DMS114 treated with DMSO at 0.1 percent for 48 hours (cell line): ENCODE measurements around the gene ARID4B.
"Not testable (repeated sequence)": the region's sequence is repeated elsewhere in the genome, so short reads cannot be mapped to it uniquely, and the experiment has no call there.

ENCODE experiments used
- DNase-seq: peaks from one replicate; lab custom pipeline; 2025; ENCODE audit not compliant: unreplicated experiment; lab: John Stamatoyannopoulos, UW

The ARID4B gene

GRCh38 chr1:235299169-235299858 is 28.7 kb downstream of the ARID4B start:
- DNase-seq: no peak

- DNase-seq: no peak
These were observed 29.2 kb downstream of the ARID4B start for GRCh38 chr1:235298758-235299157.

- DNase-seq: no peak
These were observed 30.4 kb downstream of the ARID4B start for GRCh38 chr1:235297579-235297978.

- no peak for DNase-seq
These were observed 31.2 kb downstream of the ARID4B start for GRCh38 chr1:235296729-235297128.

- no peak for DNase-seq
These were observed 32.1 kb downstream of the ARID4B start for GRCh38 chr1:235295902-235296350.

GRCh38 chr1:235293322-235293942 is 34.5 kb downstream of the ARID4B start:
- DNase-seq: no peak

- no peak for DNase-seq
These were observed 35.2 kb downstream of the ARID4B start for GRCh38 chr1:235292790-235293189.

- DNase-seq: no peak
These were observed 36.3 kb downstream of the ARID4B start for GRCh38 chr1:235291599-235292091.

- no peak for DNase-seq
These were observed 37.1 kb downstream of the ARID4B start for GRCh38 chr1:235290740-235291502.

GRCh38 chr1:235289859-235290739 is 37.9 kb downstream of the ARID4B start:
- DNase-seq: no peak

- no peak for DNase-seq
These were observed 40.6 kb downstream of the ARID4B start for GRCh38 chr1:235287208-235287882.

GRCh38 chr1:235286667-235287066 is 41.3 kb downstream of the ARID4B start:
- no peak for DNase-seq

- DNase-seq: no peak
These were observed 43.7 kb downstream of the ARID4B start for GRCh38 chr1:235284231-235284769.

GRCh38 chr1:235283636-235284035 is 44.3 kb downstream of the ARID4B start:
- DNase-seq: not testable (repeated sequence)

GRCh38 chr1:235280467-235280866 is 47.5 kb downstream of the ARID4B start:
- DNase-seq: no peak

GRCh38 chr1:235279694-235280093 is 48.3 kb downstream of the ARID4B start:
- DNase-seq: no peak

- no peak for DNase-seq
These were observed 49.1 kb downstream of the ARID4B start for GRCh38 chr1:235278915-235279292.

GRCh38 chr1:235278233-235278914 is 49.6 kb downstream of the ARID4B start:
- DNase-seq: no peak

GRCh38 chr1:235277709-235278108 is 50.3 kb downstream of the ARID4B start:
- DNase-seq: no peak
